ENCODE data around the gene NFKBIZ.
"Not testable (repeated sequence)": the region's sequence is repeated elsewhere in the genome, so short reads cannot be mapped to it uniquely, and the experiment has no call there.

Gene NFKBIZ

DNA sequence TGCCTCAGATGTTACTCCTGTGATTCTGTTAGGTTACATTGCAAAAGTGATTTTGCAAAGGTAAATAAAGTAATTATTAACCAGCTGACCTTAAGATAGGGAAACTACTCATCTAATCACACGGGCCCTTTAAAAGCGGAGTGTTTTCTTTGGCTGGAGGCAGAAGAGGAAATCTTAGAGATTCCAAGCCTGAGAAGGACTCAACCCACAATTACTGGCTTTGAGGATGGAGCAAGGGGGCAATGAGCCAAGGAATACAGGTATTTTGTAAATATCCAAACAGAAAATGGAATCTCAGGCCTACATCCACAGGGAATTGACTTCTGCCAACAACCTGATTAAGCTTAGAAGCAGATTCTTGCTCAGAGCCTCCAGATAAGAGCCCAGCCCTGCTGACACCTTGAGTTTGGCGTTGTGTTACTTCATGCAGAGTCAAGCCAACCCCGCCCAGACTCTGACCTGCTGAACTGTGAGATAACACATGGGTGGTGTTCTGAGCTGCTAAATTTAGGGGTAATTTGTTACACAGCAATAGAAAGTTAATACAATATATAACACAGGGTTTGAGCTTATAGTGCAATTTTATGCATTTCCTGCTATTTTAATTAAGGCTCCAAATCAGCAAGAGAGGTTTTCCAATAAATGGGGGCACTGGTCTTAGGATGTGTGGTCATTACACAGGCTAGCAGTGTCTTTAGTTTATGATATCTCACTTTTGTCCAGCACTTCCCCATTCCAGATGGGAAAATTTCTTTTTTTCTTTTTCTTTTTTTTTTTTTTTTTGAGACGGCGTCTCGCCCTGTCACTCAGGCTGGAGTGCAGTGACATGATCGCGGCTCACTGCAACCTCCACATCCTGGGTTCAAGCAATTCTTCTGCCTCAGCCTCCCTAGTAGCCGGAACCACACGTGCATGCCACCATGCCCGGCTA lies 19.5 kb downstream of the NFKBIZ start:
- no peak for DNase-seq (ENCODE audit: low read depth, low spot score)

DNA sequence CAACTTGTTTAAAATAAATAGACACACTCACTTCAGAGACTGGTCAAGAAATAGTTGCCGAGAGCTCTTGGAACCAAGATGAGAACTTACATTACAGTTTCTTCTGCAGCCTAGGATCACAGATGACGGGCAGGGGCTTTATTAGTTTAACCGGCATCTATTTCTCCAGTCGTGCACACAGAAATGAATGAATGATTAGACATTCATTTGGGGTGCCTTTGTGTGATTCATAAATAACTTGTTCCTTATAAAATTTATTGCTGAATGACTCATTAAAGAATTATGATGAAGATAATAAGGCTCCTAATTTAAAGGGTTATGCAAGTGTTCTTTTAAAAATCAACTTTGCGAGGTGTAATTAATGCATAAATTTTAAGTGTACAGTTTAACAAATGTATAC lies 20.8 kb downstream of the NFKBIZ start:
- no peak for DNase-seq (ENCODE audit: low read depth, low spot score)

DNA sequence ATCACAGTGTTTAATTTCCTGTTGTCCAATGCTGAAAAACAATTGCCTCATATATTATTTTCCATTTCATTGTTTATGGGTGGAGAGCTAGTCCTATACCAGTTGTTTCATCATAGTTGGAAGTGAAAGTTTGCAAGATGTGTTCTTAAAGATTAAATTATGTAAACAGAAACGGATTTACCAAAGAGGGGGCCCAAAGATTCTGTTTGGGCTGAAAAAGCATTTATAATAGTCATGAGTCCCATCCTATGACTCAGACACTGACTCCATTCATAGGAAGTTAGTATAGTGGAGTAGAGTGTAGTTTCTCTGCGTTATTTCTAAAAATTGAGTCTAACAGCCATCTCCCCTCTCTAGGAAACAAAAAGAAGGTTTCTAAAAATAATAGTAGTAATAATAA lies 24.3 kb downstream of the NFKBIZ start:
- no peak for DNase-seq (ENCODE audit: low read depth, low spot score)

DNA sequence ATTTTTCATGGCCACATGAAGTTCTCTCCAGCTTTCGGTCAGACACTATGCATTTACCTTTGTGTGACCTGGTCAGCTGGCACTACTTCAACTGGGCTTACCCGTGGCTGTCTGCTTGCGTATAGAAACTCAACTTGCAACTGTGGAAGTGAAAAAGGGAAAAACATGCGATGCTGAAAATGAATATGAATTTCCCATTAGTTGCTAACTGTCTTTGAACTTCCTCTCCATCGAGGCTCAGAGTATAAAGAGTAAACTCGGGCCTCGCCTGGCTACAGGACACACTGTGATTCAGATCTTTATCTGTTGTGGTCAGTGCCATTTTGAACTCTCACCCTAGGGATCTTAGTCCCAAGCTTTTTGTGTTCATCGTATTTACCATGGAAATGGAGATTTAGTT lies 26.8 kb downstream of the NFKBIZ start:
- DNase-seq (ENCODE audit: low read depth, low spot score): no peak

DNA sequence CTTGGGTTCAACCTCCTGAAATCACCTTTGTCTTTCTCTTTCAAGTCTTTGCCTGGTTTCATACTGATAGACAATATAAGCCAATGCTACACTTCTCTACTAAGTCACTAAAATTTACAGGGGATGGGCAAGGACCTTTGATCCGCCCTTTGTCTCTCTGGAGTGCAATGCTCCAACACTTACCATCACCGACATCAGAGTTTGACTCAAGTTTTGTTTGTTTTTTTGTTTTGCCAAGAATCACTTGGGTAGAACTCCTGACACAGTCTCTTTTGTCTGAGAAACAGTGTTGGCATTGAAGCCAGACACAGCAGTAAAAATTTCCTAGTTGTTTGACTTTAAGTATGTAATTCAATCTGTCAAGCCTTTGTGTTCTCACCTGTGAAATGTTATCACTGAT lies 29.3 kb downstream of the NFKBIZ start:
- DNase-seq (ENCODE audit: low read depth, low spot score): no peak

DNA sequence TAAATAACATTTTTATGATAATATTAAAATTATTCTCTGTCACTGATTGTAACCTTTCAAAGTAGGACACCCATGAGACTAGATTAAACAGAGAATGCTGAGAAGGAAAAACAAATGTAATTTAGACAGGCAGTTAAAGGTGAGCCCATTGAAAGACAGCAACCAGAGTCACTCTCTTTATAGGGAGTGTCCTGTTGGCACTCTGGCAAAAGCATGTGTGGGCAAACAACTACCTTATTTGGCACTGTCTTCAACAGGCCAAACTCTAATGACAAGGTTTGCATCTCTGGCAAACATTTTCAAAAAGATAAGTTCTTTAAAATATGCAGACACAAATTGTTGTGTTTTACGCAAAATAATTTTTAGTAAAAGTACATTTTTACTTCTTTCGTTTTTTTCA lies 29.8 kb downstream of the NFKBIZ start:
- DNase-seq (ENCODE audit: low read depth, low spot score): no peak

DNA sequence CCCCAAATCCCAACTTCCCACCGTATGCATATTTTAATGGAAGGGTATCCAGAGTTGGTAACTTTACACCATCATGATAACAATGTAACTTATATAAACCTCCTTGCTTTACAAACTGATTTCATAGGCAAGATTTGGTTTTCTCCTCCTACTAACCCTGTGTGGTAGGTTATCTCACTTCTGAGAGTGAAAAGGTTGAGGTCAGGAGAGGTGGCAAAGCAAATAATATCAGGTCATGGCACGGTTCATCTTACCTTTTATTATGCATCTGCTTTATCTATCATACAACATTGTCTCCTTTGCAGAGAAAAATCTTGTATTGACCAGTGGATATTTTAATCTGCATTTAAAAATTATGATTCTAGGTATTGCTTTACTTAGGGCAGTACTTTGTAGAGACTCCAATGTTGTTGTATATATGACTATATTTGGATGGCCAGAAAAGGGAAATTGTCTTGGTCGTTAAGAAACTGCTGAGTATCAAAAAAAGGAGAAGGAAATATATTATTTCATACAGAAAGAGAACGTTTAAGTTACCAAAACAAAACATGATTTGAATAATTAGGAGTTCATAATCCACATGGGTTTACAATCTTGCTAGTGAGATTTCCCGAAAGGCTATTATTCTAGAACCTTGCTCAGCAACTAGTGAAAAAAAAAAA lies 30.4 kb downstream of the NFKBIZ start:
- DNase-seq (ENCODE audit: low read depth, low spot score): no peak

DNA sequence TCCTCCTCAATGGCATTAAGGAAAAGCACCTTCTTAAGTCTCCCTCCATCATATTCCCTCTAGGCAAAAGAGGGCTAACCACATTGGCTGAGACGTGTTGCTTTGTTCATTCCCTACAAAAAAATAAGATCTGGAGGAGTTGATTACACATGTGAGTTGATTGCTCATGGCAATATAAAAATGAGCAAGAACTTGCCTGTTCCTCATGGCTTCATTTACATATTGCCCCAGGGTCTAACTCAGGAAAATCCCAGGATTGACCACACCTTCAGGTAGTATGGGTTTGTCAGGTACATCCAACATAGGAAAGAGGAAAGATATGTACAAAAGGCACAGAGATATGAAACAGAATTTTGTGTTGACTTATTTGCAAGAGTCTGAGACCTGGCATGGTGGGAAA lies 35.5 kb downstream of the NFKBIZ start:
- DNase-seq (ENCODE audit: low read depth, low spot score): no peak

DNA sequence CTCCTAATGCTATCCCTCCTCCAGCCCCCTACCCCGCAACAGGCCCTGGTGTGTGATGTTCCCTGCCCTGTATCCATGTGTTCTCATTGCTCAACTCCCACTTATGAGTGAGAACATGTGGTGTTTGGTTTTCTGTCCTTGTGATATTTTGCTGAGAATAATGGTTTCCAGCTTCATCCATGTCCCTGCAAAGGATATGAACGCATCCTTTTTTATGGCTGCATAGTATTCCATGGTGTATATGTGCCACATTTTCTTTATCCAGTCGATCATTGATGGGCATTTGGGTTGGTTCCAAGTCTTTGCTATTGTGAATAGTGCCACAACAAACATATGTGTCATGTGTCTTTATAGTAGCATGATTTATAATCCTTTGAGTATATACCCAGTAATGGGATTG lies 36.3 kb downstream of the NFKBIZ start:
- not testable (repeated sequence) for DNase-seq (ENCODE audit: low read depth, low spot score)

DNA sequence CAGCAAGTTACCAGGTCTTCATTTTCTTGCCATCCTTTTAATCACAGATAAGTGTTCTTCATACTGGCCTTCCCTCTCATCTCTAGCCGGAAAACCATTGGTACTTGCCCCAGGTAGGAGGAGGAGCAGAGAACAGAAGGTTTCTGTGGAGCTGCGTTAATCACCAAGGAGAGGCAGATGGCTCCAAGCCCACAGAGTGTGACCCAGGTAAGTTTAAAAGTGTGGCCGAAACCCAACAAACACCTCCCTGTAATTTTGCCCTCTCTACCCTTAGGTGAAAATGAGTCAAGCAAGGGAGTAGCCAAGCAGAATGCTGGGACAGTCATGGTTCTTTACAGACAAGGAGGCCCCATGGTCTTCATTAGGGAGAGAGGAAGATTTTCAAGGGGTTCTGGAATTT lies 37.3 kb downstream of the NFKBIZ start:
- no peak for DNase-seq (ENCODE audit: low read depth, low spot score)

DNA sequence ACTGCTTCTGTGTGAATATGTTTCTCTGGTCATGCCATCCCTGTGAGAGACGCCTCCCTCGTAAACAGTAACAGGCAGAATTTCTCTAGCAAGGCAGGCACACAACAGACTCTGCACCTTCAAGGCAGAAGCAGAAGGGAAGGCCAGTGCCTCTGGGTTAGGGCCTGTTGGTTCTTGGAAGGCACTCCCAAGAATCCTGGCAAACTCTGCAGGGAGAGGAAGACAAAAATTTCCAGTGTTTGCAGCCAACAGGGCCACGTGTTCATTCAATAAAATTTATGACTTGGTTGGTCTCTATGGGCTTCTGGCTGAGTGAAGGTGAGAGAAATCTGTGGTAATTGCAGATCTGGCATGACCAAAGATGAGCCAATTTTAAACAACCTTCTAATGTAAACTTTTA lies 39.3 kb downstream of the NFKBIZ start:
- no peak for DNase-seq (ENCODE audit: low read depth, low spot score)

DNA sequence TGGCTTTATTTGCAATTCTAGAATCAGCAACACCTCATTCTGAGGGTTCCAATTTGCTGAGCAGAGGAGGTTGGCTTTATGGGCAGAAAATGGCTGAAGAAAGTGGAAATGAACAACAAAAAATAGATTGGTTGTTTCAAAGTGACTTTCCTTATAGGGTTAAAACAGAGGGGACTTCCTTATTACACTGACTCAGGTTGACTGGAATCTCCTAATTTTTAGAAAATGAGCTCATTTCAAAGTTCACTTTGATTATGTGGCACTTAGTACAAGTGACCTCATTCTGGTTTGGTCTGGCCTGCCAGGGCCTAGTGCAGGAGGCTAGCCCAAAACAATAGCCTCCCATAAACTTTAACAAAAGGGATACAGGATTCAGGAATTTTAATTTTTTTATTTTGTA lies 41.4 kb downstream of the NFKBIZ start:
- DNase-seq (ENCODE audit: low read depth, low spot score): no peak

DNA sequence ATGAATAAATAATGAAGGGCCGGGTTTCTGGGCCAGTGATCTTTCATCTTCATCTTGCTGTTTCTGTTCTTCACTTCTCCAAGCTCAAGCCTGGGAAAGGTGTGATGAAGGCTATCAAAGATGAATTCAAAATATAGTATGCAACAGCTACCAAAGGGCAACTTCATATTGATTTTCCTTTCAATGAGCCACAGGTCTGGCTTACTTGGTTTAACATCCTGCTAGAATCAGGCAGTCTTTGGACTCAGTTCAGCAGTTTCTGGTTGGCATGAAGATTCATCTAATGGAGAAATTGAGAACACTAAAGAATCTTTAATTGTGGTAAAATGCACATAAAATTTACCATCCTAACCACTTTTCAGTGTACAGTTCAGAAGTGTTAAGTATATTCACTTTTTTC lies 43.3 kb downstream of the NFKBIZ start:
- no peak for DNase-seq (ENCODE audit: low read depth, low spot score)

DNA sequence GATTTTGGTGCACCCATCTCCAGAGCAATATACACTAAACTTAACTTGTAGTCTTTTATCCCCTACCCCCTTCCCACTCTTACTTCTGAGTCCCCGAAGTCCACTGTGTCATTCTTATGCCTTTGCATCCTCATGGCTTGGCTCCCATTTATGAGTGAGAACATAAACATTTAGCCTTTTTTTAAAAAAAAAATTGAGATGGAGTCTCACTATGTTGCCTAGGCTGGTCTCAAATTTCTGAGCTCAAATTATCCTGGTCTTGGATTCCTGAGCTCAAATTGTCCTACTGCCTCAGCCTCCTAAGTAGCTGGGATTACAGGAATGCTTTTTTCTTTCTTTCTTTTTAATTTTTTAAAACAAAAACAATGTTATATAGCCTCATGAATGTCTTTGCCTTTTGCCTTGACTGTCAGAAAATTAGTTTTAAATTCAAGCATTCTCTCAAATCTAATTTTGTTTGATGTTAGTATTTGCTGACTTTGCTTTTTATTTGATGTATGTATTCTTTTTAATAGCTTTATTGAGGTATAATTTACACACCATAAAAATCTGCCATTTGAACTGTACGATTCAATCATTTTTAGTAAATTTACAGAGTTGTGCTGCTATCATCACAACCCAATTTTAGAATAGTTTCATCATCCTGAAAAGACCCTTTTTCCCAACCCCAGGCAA lies 46.9 kb downstream of the NFKBIZ start:
- DNase-seq (ENCODE audit: low read depth, low spot score): no peak

DNA sequence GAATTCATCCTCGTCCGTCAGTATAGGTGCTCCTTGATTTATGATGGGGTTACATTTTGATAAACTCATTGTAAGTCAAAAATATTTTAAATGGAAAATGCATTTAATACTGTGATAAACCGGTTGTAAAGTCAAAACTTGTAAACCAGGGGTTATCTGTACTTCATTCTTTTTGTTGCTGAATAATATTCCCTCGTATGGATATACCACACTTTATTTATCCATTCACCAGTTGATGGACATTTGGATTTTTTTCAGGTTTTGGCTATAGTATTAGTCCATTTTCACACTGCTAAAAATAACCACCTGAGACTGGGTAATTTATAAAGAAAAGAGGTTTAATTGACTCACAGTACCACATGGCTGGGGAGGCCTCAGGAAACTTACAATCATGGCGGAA lies 47.7 kb downstream of the NFKBIZ start:
- no peak for DNase-seq (ENCODE audit: low read depth, low spot score)

DNA sequence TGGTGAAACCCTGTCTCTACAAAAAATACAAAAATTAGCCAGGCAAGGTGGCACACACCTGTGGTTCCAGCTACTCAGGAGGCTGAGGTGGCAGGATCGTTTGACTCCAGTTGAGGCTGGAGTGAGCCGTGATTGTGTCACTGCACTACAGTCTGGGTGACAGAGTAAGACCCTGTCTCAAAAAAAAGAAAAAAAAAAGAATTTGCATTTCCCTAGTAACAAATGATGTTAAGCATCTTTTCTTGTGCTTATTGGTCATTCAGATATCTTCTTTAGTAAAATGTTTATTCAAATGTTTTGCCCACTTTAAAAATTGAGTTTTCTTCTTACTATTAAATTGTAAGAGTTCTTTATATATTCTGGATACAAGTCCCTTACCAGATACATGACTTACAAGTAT lies 48.7 kb downstream of the NFKBIZ start:
- DNase-seq (ENCODE audit: low read depth, low spot score): no peak

DNA sequence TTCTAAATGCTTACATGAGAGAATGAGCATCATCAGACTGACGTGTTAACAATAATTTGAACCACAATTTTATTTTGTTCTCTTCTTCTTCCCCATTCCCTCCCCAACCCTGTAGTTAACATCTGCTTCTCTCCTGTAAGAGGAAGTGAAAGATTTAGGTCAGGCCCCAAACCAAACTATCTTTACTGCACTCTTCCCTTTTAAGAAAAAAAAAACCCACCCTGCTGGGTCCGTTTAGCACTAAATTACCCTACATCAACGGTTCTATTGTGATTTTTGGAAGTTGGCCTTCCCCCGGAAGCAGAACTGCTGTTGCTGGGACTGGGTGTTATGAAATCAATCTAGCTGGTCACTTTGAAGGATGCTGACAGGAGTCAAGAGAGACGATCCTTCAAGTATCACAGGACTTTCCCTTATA lies 49.4 kb downstream of the NFKBIZ start:
- DNase-seq (ENCODE audit: low read depth, low spot score): no peak

DNA sequence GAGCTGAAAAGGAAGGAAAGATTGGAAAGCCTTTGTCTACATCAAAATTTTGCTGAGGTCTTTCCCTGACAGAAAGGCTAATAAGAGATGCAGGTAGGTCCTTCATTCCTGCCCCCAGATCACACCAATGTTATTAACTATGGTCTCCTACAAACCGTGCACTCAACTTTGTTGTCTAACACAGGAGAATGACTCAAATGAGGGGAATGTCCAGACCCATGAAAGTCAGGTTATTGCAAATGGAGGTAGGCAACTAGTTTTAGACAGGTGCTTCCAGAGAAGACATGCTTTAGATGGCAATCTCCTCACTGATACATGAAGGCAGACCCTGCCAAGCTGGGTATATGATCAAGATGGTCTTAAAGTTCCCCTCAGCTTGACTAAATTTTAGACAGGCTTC lies 51.0 kb downstream of the NFKBIZ start:
- DNase-seq (ENCODE audit: low read depth, low spot score): no peak

DNA sequence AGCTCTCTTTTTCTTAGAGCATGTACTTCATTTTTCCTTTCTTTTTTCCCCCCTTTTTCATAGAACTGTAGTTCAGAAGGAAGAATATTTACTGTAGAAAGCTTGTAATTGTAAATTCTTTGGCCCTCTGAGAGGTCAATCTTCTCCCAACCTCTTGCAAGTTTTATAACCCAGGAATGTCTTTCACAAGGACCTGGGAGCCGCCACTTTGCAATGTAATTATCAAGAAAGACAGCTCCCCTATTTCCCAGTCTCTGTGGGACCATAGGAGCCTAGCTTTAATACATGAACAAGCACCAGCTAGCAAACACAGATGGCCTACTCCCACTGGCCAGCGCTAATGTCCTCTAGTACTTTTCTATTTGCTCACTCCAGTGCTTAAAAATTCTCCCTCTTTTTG lies 51.4 kb downstream of the NFKBIZ start:
- DNase-seq (ENCODE audit: low read depth, low spot score): no peak

DNA sequence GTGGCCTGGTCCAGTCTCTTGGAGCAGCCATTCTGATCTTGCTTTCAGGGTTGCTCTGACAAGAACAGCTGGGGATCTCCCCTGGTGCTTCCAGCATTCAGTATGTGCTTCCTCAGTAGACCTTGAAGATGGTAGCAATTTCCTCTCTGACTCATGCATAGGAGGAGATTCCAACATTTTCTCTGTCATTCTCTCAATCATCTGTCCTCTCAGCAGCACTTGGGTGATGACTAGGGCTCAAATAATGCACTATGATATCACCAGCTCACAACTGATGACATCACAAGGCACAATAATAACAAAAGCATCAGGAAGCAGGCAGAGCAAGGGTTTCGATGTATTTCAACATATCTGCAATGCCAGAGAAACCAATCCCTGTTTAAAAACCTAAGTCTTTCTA lies 52.7 kb downstream of the NFKBIZ start:
- DNase-seq (ENCODE audit: low read depth, low spot score): no peak

DNA sequence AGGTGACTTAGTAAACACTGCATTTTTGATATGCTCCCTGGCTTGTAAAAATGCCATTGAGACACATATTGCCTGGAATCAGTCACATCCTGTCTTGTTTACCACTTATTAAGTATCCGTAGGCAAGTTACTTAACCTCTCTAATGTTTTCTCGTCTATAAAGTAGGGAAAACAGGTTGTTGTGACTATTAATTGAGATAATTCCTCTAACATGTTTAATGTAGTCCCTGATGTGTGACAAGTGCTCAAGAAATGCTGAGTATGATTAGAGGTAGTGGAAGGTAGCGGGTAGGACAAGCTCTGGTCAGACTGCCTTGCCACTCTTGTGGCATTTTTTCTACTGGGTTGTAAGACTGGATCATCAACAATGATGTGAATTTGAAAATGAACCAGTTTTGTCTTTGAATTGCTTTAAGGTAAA lies 54.1 kb downstream of the NFKBIZ start:
- no peak for DNase-seq (ENCODE audit: low read depth, low spot score)

DNA sequence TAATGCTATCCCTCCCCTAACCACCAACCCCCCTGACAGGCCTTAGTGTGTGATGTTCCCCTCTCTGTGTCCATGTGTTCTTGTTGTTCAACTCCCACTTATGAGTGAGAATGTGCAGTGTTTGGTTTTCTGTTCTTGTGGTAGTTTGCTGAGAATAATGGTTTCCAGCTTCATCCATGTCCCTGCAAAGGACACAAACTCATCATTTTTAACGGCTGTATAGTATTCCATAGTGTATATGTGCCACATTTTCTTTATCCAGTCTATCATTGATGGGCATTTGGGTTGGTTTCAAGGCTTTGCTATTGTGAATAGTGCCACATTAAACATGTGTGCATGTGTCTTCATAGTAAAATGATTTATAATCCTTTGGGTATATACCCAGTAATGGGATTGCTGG lies 56.3 kb downstream of the NFKBIZ start:
- DNase-seq (ENCODE audit: low read depth, low spot score): not testable (repeated sequence)
